Fibroblast of pulmonary artery (primary cell): Measurements from ENCODE around the gene TES.
"Not testable (repeated sequence)": the region's sequence is repeated elsewhere in the genome, so short reads cannot be mapped to it uniquely, and the experiment has no call there.

Source experiments
- DNase-seq: peaks from one replicate; pipeline ENCODE4 v3.0.0-alpha.2; 2010; ENCODE audit warnings: low read depth
- H3K4me3 ChIP-seq: replicated peaks from 2 replicates; pipeline ENCODE4 v1.5.1; 2011; ENCODE audit warnings: low read depth, mild to moderate bottlenecking, control low read depth, low read length, moderate library complexity
- TF ChIP-seq, protein P1 (sequence below): IDR thresholded peaks from 2 replicates; pipeline ENCODE4 v1.5.1; 2011; ENCODE audit warnings: mild to moderate bottlenecking, control low read depth, low read length, inconsistent platforms; ENCODE audit errors: missing control alignments

Gene TES

DNA sequence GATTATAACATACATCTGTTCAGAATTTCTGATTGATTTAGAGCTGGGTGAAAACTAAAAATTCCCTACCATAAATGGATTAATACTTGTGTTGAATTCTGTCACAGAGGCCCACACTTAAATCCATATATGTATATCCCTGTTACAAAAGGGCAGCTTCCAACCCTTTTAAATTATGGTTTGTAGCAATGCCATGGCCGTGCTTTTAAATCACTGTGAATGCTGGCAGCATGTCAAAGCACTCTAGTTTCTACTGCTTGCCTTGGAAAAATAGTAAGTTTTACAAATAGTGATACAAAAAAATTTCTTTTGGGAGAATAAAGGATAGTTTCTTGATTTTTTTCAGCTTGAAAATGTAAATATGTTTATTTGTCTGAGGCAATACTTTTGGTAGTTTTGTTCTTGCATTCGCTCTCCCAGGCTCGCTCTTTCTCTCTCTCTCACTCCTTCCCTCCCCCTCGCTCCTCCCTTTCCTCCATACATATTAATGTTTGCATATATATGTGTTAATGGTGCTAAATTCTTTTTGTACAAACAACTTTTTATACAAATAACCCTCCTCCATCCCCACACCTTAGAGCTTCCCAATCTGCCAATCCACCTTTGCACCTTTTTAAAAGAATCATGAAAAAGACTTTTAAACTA, 29.8 kb downstream of the TES start:
- H3K4me3 ChIP-seq = no peak overlapping the region
- DNase-seq = no peak
- TF ChIP-seq, protein P1, sequence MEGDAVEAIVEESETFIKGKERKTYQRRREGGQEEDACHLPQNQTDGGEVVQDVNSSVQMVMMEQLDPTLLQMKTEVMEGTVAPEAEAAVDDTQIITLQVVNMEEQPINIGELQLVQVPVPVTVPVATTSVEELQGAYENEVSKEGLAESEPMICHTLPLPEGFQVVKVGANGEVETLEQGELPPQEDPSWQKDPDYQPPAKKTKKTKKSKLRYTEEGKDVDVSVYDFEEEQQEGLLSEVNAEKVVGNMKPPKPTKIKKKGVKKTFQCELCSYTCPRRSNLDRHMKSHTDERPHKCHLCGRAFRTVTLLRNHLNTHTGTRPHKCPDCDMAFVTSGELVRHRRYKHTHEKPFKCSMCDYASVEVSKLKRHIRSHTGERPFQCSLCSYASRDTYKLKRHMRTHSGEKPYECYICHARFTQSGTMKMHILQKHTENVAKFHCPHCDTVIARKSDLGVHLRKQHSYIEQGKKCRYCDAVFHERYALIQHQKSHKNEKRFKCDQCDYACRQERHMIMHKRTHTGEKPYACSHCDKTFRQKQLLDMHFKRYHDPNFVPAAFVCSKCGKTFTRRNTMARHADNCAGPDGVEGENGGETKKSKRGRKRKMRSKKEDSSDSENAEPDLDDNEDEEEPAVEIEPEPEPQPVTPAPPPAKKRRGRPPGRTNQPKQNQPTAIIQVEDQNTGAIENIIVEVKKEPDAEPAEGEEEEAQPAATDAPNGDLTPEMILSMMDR = no peak

DNA sequence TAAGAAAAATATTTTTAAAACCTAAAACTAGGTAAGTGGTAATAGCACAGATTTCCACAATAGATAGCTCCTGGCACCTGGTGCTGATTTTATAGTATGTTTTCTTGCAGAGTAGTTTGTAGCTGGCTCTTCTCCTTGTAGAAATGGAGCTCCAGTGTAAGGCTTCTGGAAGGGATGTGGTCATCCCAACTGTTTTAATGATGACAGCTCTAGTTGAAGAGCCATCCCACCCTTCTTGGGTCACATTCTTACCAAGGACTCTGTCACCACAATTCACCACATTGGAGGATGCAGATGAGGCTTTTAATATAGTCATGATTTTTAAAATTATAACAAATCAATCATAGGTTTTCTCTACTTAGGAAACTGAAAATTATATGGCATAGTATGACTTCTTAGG, 31.0 kb downstream of the TES start:
- H3K4me3 ChIP-seq = no peak overlapping the region
- DNase-seq = no peak
- TF ChIP-seq, protein P1 = no peak

DNA sequence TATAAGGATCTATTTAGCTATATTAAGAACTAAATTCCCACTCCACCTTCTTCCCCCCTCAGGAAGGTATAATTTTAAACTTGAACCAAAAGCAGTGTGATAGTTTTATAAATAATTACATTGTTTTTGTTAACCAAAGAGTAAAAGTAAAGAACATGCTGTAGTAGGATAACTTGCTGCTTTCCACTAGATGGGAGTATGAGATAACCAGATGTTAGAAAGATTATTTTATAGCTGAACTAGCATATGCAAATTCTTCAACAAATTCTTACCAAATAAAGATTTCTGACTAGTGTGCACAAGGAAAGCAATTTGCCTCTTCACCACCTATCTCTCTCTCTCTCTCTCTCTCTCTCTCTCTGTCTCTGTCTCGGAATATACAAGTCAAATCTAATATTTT, 31.8 kb downstream of the TES start:
- no peak for DNase-seq
- TF ChIP-seq, protein P1 = no peak
- no peak overlapping the region for H3K4me3 ChIP-seq

DNA sequence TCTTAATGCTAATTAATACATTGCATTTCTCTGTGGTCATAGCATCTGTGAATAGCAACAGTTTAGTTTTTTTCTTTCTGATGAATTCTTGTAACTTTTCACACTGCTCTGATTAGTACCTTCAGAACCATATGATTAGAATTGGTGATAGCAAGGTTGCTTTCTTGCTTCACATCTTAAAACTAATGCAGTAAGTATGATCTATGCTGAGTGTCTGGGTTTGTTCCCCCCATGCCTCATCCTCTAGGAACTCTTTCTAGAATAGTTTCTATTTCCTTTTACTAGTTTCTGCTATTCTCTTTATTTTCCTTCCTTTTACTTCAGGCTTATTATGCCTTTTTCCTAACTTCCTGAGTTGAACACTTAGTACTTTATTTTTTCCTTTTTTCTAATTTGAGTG, 32.4 kb downstream of the TES start:
- DNase-seq = no peak
- TF ChIP-seq, protein P1 = no peak
- no peak overlapping the region for H3K4me3 ChIP-seq

DNA sequence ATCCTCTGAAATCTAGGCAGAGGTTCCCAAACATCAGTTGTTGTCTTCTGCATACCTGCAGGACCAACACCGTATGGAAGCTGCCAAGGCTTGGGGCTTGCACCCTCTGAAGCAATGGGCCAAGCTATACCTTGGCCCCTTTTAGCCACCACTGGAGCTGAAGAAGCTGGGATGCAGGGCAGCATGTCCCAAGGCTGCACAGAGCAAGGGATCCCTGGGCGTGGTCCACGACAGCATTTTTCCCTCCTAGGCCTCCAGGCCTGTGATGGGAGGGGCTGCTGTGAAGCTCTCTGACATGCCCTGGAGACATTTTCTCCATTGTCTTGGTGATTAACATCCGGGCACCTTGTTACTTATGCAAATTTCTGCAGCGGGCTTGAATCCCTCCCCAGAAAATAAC, 34.5 kb downstream of the TES start:
- H3K4me3 ChIP-seq, DNase-seq: not testable (repeated sequence)

DNA sequence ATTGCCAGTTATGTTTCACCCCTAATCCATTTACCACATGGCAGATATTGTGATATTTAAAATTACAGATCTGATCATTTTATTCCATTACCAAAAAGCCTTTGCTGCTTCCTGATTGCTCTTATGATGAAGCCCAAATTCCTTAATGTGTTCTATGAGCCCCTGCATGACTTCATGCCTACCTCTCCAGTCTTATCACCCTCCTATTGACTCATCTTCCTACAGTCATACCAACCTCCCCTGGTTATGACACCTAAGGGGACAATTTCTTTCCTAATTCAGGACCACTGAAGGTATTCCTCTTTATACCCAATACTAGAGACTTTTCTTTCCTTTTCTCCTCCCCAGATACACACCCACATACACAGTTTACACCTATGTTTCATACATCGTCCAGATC, 36.0 kb downstream of the TES start:
- TF ChIP-seq, protein P1 = no peak
- no peak for DNase-seq
- H3K4me3 ChIP-seq = no peak overlapping the region

DNA sequence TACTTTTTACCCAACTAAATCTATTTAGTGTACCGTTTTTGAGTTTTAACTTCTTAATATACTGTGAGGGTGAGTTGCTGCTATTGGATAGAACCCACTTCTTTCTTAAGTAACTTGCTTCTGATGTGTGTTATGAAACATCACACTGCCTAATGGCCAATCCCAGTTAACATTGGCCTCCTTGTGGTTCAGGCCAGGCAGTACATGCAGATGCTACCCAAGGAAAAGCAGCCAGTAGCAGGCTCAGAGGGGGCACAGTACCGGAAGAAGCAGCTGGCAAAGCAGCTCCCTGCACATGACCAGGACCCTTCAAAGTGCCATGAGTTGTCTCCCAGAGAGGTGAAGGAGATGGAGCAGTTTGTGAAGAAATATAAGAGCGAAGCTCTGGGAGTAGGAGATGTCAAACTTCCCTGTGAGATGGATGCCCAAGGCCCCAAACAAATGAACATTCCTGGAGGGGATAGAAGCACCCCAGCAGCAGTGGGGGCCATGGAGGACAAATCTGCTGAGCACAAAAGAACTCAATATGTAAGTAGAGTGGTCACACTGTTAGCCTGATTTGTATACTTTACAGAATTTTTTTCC, 39.7 kb downstream of the TES start:
- H3K4me3 ChIP-seq = no peak overlapping the region
- TF ChIP-seq, protein P1 = peak; percentile 73
- DNase-seq = peak; percentile 74
